IPS-NIHi11 (cell line): ENCODE measurements around the gene UBE2A.

Experiments used
- DNase-seq: peaks from one replicate; pipeline ENCODE4 v3.0.0; 2012; ENCODE audit warnings: mixed read lengths, low spot score

Gene UBE2A

GRCh38 chrX:119574394-119575266, at the start of gene UBE2A:
Gene UBE2A, plus strand, starts transcription at chrX:119574563. Its CDS starts 149 bp downstream, at chrX:119574712.
- DNase-seq = peak; percentile 91

GRCh38 chrX:119529345-119530276, 44.8 kb upstream of the UBE2A start:
- DNase-seq = no peak

- DNase-seq = no peak
These were observed 36.9 kb upstream of the UBE2A start for GRCh38 chrX:119537487-119537886.

- peak; percentile 17 for DNase-seq
These were observed 34.5 kb upstream of the UBE2A start for GRCh38 chrX:119539872-119540271.

GRCh38 chrX:119541188-119541587, 33.2 kb upstream of the UBE2A start:
- DNase-seq = peak; percentile 6

- DNase-seq = no peak
These were observed 24.9 kb upstream of the UBE2A start for GRCh38 chrX:119549327-119550016.

- DNase-seq = no peak
These were observed 21.9 kb upstream of the UBE2A start for GRCh38 chrX:119552508-119552907.

- DNase-seq = peak; percentile 86
These were observed 9.2 kb upstream of the UBE2A start, which contains the start of gene STEEP1 for GRCh38 chrX:119565107-119565663. Gene STEEP1, minus strand, starts transcription at chrX:119565409. Its CDS starts 54 bp downstream, at chrX:119565355.

GRCh38 chrX:119570351-119570835, 4.0 kb upstream of the UBE2A start:
- no peak for DNase-seq

GRCh38 chrX:119573222-119573621, 1.1 kb upstream of the UBE2A start:
- no peak for DNase-seq

- DNase-seq = peak; percentile 20
These were observed 446 bp upstream of the UBE2A start for GRCh38 chrX:119573840-119574393.

- DNase-seq = no peak
These were observed 5.1 kb downstream of the UBE2A start for GRCh38 chrX:119579414-119579813.

- DNase-seq = no peak
These were observed 9.2 kb downstream of the UBE2A start for GRCh38 chrX:119583431-119584059.

- DNase-seq = no peak
These were observed 15.4 kb downstream of the UBE2A start for GRCh38 chrX:119589810-119590209.

GRCh38 chrX:119602701-119603255, 28.4 kb downstream of the UBE2A start:
- DNase-seq = no peak

- no peak for DNase-seq
These were observed 30.6 kb downstream of the UBE2A start for GRCh38 chrX:119604766-119605463.

GRCh38 chrX:119605464-119606279, 31.3 kb downstream of the UBE2A start:
- DNase-seq = peak; percentile 50

- DNase-seq = peak; percentile 80
These were observed 32.1 kb downstream of the UBE2A start, which contains the start of gene NKRF for GRCh38 chrX:119606280-119607017. Gene NKRF, minus strand, starts transcription at chrX:119606424.
